ENCODE data around the gene HTR1D.
A peak's percentile ranks its signal among the peaks of the same experiment; 100 is the strongest.
"Not testable (repeated sequence)": the region's sequence is repeated elsewhere in the genome, so short reads cannot be mapped to it uniquely, and the experiment has no call there.

Gene HTR1D

GRCh38 chr1:23217421-23218115 is at the start of gene HTR1D:
Gene HTR1D, minus strand, starts transcription at chr1:23217502. Its CDS starts 23,283 bp downstream, at chr1:23194219.
- peak; percentile 74 for DNase-seq (ENCODE audit: low spot score)

GRCh38 chr1:23263380-23263887 is 46.1 kb upstream of the HTR1D start:
- DNase-seq (ENCODE audit: low spot score): no peak

GRCh38 chr1:23258082-23258481 is 40.8 kb upstream of the HTR1D start:
- DNase-seq (ENCODE audit: low spot score): not testable (repeated sequence)

GRCh38 chr1:23257371-23257770 is 40.1 kb upstream of the HTR1D start:
- not testable (repeated sequence) for DNase-seq (ENCODE audit: low spot score)

GRCh38 chr1:23254584-23254983 is 37.3 kb upstream of the HTR1D start:
- DNase-seq (ENCODE audit: low spot score): no peak

GRCh38 chr1:23251812-23252211 is 34.5 kb upstream of the HTR1D start:
- no peak for DNase-seq (ENCODE audit: low spot score)

- DNase-seq (ENCODE audit: low spot score): no peak
Observed at GRCh38 chr1:23249787-23250454, 32.6 kb upstream of the HTR1D start.

GRCh38 chr1:23247276-23247675 is 30.0 kb upstream of the HTR1D start:
- no peak for DNase-seq (ENCODE audit: low spot score)

- no peak for DNase-seq (ENCODE audit: low spot score)
Observed at GRCh38 chr1:23246274-23246673, 29.0 kb upstream of the HTR1D start.

GRCh38 chr1:23244256-23244761 is 27.0 kb upstream of the HTR1D start:
- no peak for DNase-seq (ENCODE audit: low spot score)

- DNase-seq (ENCODE audit: low spot score): no peak
Observed at GRCh38 chr1:23242414-23242813, 25.1 kb upstream of the HTR1D start.

- no peak for DNase-seq (ENCODE audit: low spot score)
Observed at GRCh38 chr1:23239638-23240295, 22.5 kb upstream of the HTR1D start.

GRCh38 chr1:23238565-23238964 is 21.3 kb upstream of the HTR1D start:
- DNase-seq (ENCODE audit: low spot score): no peak

- no peak for DNase-seq (ENCODE audit: low spot score)
Observed at GRCh38 chr1:23237508-23237907, 20.2 kb upstream of the HTR1D start.

- no peak for DNase-seq (ENCODE audit: low spot score)
Observed at GRCh38 chr1:23227806-23228205, 10.5 kb upstream of the HTR1D start.

- no peak for DNase-seq (ENCODE audit: low spot score)
Observed at GRCh38 chr1:23224739-23225648, 7.7 kb upstream of the HTR1D start.

- DNase-seq (ENCODE audit: low spot score): not testable (repeated sequence)
Observed at GRCh38 chr1:23223963-23224362, 6.7 kb upstream of the HTR1D start.

GRCh38 chr1:23223490-23223951 is 6.2 kb upstream of the HTR1D start:
- DNase-seq (ENCODE audit: low spot score): not testable (repeated sequence)

GRCh38 chr1:23222742-23223141 is 5.4 kb upstream of the HTR1D start:
- DNase-seq (ENCODE audit: low spot score): no peak

- DNase-seq (ENCODE audit: low spot score): no peak
Observed at GRCh38 chr1:23222331-23222730, 5.0 kb upstream of the HTR1D start.

GRCh38 chr1:23221107-23221506 is 3.8 kb upstream of the HTR1D start:
- DNase-seq (ENCODE audit: low spot score): no peak

All from ecto neural progenitor cell (in vitro differentiated cells).